K562 (cell line): ENCODE data around the gene CD22. TPM values are rescaled to one million over a fixed set of nuclear protein-coding genes. Genes with fewer than 3 reads are reported as not detected.
A peak's percentile ranks its signal among the peaks of the same experiment; 100 is the strongest.

ENCODE experiments used
- ARID1B ChIP-seq: fragments of 450-650 bp; IDR thresholded peaks from 2 replicates; pipeline ENCODE4 v1.6.1; 2016; ENCODE audit warnings: antibody characterized with exemption, mild to moderate bottlenecking, inconsistent platforms
- CTBP1 ChIP-seq: fragments of 450-650 bp; IDR thresholded peaks from 2 replicates; pipeline ENCODE4 v1.6.1; 2016; ENCODE audit warnings: borderline replicate concordance
- CXXC5 ChIP-seq: fragments of 250-450 bp; sonication (Bioruptor Pico); IDR thresholded peaks from 2 replicates; pipeline ENCODE4 v1.8.0; 2022; ENCODE audit warnings: inconsistent platforms, mild to moderate bottlenecking, moderate library complexity
- ETS1 ChIP-seq: conservative IDR thresholded peaks from 2 replicates; pipeline ENCODE4 v1.6.1; 2011; ENCODE audit warnings: low read depth, mild to moderate bottlenecking, low read length; ENCODE audit not compliant: control insufficient read depth
- ETV5 ChIP-seq: sonication (generic); formaldehyde crosslinking; IDR thresholded peaks from 2 replicates; pipeline ENCODE4 v1.4.0; 2020; ENCODE audit warnings: low read depth, mild to moderate bottlenecking, missing genetic modification reagents
- FOXJ3 ChIP-seq: sonication (generic); formaldehyde crosslinking; IDR thresholded peaks from 2 replicates; pipeline ENCODE4 v1.4.0; 2020; ENCODE audit warnings: mild to moderate bottlenecking, missing genetic modification reagents
- MAX ChIP-seq: sonication (generic); formaldehyde crosslinking; IDR thresholded peaks from 2 replicates; pipeline ENCODE4 v1.9.0; 2022; ENCODE audit warnings: mild to moderate bottlenecking, missing genetic modification reagents
- REST ChIP-seq, 2 experiments: fragments of 450-650 bp; formaldehyde crosslinking in 1 of 2; IDR thresholded peaks; 2 replicates each; pipeline versions ENCODE4 v1.4.0 to v1.6.1; 2014 to 2020; ENCODE audit warnings: mild to moderate bottlenecking in 2 of 2, borderline replicate concordance in 1 of 2, low read depth in 1 of 2
- ZNF592 ChIP-seq: fragments of 450-650 bp; IDR thresholded peaks from 2 replicates; pipeline ENCODE4 v1.6.1; 2017; ENCODE audit warnings: antibody characterized with exemption, mild to moderate bottlenecking
- polyA plus RNA-seq, 8 experiments: library from polyadenylated mRNA; depleted of rRNA in 4 of 8; stranded (reverse) in 5 of 8; unstranded in 3 of 8; fragments of >200 nt; fragmentation: Nextera tagmentation in 2 of 8; fragmentation: Illumina TruSeq in 1 of 8; extraction: Ambion mirVana in 2 of 8; extraction: Trizol in 1 of 8; gene quantifications; 2 replicates each; pipeline versions ENCODE4 v1.2.1 to v1.2.3, GENCODE V29; 2011 to 2014; ENCODE audit warnings: inconsistent platforms in 1 of 8, missing spikeins in 1 of 8
- total RNA-seq, 7 experiments: library from RNA; depleted of rRNA in 6 of 7; stranded (reverse); fragments of >200 nt in 6 of 7; fragmentation: Illumina TruSeq in 2 of 7; extraction: Trizol in 2 of 7; gene quantifications; 2 replicates each; pipeline versions ENCODE4 v1.2.1 to v1.2.3, GENCODE V29; 2011 to 2021; ENCODE audit warnings: low replicate concordance in 1 of 7

The CD22 gene
- total and polyA plus RNA-seq, 9 of the 15 experiments (the other 6 are each of a cell fraction or from before 2014, with no cell fraction given) = 0.29 to 5.0 (median 3.5) TPM

GRCh38 chr19:35295792-35296462 is 33.1 kb upstream of the CD22 start (continued):
- TF ChIP-seq REST (IDR thresholded peaks at IDR 0.05; ENCODE audit: borderline replicate concordance) (peak; percentile 43; the same call in 1 of the 2 replicates), REST (CRISPR knock-in tag; IDR thresholded peaks at IDR 0.05; ENCODE audit: low read depth) (no peak), MAX (CRISPR knock-in tag) (peak; percentile 23; the same call in 1 of the 2 replicates), CXXC5 (0 out of 2 replicates have a peak, but pooled peaks have one; percentile 34), ETV5 (peak; percentile 80), CTBP1 (0 out of 2 replicates have a peak, but pooled peaks have one; percentile 16), ARID1B (peak; percentile 24), ETS1 (0 out of 2 replicates have a peak, but pooled peaks have one; percentile 45), FOXJ3 (CRISPR knock-in tag) (no peak), ZNF592 (0 out of 2 replicates have a peak, but pooled peaks have one; percentile 59)
